Left forelimb (tissue), 1 donor: Measurements from ENCODE around the gene C15orf40.
"Not testable (repeated sequence)": the region's sequence is repeated elsewhere in the genome, so short reads cannot be mapped to it uniquely, and the experiment has no call there.

ENCODE experiments used
- DNase-seq: peaks from one replicate; pipeline ENCODE4 v3.0.0-alpha.2; 2018; ENCODE audit warnings: low spot score

C15orf40 gene

DNA sequence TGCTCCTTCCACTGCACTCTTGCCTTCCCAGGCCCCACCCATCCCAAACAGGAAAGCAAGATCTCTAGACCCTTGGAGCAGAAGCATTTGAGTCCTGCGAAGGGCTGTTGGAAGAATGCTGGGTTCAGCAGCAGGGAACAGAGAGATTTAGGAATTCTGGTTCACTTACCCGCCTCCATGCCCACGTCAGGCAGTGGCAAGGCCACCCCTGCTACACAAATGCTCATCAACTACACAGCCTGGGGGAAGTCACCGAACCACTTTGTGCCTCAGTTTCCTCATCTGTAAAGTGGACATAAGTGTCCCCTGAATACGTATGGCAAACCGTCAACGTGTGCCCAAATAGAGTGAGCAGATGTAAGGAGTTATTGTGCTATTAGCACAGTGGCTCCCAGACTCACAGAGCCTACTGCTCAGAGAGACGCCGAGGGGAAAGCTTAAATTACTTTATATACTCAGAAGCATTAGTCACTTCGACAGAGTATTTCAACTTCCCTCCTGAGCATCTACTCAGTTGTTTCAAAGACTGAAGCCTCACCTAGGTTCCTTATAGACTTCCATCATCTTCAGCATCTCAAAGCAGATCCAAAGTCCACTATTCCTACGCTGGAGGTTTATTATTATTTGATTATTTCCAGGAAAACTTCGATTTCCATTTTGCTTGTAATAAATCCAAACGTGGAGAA is 59.8 kb downstream of the C15orf40 start:
- no peak for DNase-seq

DNA sequence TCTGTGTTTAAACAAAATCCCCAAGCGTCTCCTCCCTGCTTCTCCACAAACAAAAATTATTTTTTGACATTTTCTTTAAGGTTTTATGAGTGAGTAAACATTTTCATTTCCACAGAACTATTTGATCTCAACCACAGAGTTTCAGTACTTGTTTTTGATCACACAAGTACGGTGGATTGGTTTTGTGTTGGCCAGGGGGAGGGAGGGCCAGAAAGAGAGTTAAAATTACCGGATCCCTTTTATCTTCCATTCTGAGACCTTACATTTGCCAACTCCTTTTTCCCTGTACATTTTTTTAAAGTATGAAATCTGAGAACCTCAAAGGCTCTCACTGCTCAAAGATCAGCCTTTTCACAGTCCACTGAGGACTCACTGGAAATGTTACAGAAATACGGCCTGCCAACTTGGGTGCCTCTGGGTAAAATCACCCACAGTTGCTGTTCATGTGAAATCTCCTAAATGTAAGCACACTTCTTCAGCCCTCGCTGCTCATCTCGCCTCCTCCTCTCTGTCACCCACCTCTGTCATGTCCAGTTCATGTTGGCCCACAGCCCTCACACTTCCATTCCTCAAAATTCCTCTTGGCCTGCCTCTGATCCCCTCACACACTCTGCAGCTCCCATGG is 60.6 kb downstream of the C15orf40 start:
- no peak for DNase-seq

DNA sequence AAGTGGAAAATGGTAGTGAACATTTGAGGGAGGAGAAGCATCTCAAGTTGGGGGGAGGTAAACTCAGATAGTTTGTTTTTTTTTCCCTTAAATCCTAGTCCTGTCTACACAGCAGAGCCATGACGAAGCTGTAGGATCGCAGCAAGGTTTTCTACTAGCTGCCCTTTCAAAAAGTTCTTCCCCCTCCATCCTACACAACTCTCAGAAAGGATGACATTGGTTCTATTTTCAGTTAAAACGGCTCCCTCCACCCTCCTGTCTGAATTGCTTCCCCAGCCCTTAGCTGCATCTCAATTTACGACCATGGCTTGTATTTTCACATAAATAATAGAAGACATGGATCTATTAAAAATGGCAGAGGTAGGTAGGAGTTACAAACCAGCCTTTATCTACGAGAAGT is 61.1 kb downstream of the C15orf40 start:
- DNase-seq, result no peak

DNA sequence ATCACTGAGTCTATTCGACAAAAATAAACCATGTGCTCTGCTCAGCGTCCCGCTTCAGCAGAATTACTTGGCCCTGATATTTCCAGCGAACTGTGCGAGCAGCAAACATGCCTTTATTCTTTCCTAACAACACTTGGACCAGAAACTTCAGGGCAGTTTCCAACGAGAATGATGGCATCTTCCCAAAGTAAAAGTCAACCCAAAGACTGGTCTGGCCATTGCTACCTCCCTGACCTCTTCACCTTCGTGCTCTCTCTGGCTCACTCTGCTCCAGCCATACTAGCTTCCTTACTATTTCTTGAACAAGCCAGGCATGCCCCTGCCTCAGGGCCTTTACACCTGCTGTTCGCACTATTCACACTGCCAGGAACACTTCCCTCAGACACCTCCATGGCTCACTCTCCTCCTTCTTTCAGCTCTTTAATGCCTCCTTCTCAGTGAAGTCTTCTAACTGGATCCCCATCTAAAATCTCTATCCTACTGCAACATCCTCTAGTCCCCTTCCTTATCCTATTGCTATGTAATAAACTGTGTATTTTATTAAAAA is 65.2 kb downstream of the C15orf40 start:
- DNase-seq, result no peak

- DNase-seq, result no peak
Observed at GRCh38 chr15:82945326-82945725, 66.1 kb downstream of the C15orf40 start.

DNA sequence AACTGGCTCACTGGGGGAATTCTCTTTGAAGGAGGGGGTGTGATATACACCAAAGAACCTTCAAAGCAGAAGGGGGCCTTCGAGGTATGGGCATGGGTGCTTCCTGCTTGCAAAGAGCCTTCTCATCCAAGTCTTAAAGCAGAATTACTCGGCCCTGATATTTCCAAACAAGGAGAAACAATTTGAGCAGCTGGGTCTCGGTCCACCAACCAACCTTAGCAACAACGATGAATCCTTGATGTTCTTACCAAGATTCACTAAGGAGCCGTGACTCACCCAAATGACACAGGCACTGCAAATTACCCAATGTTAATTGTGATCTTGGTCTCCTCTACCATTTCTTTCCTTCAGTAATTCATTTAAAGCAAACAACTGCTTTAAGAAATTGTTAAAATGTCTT is 66.6 kb downstream of the C15orf40 start:
- no peak for DNase-seq

DNA sequence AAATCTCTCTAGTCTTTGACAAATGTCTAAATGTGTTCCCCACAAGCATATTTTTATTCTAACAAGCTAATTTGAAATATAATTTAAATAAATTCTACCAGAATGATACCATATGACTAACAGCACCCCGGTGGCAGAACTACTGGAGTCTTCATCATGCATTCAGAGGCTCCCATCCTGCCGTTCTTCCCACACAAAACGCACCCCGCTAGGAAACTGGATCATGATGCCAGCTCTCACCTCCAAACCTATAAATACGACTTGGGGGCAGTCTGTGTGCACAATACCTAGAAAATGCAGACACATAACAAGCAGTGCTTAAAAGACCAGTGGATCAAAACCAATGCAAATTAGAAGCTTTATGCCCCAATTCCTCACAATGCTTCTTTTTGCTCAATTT is 67.4 kb downstream of the C15orf40 start:
- no peak for DNase-seq

DNA sequence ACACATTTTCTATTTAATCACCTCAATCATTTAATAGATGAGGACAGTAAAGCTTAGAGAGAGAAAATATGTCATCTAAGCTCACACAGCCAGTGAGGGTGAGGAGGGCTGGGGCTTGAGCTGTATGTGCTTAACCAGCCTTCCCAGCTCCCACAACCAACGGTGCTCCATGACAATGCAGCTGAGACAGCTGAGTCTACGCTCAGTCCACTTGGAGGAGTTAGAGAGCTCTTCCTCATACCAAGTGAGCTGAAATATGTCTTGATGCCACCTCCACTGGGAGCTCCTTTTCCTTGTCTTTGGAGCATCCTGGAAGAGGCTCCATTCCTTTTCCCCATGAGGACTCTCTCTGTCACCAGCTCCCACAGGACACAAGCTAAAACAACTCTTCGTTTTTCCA is 68.3 kb downstream of the C15orf40 start:
- no peak for DNase-seq

- DNase-seq, result no peak
Observed at GRCh38 chr15:82942691-82943090, 68.7 kb downstream of the C15orf40 start.

DNA sequence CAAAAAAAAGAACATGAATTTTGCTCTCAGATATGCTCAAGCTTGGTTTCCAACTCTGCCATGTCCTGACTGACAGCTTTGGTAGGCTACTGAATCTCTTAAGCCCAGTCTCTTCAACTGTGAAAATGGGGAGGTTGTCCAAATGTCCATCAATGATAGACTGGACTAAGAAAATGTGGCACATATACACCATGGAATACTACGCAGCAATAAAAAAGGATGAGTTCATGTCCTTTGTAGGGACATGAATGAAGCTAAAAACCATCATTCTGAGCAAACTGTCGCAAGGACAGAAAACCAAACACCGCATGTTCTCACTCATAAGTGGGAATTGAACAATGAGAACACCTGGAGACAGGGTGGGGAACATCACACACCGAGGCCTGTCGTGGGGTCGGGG is 71.8 kb downstream of the C15orf40 start:
- not testable (repeated sequence) for DNase-seq
